HL-60/S4 (cell line): ENCODE measurements around the gene GPR143.

Experiments
- in situ Hi-C: fragments of 300-500 bp; cut with MboI; formaldehyde crosslinking; loops from 2 replicates; pipeline ENCODE4 v1.14.3; 2022; ENCODE audit warnings: low sequenced_read_pairs

The GPR143 gene

GRCh38 chrX:9677098-9677739 lies 88.4 kb downstream of the GPR143 start:
- in situ Hi-C loops = no loop called here

- in situ Hi-C loops = no loop called here
Measured at GRCh38 chrX:9676738-9677097, 88.9 kb downstream of the GPR143 start.

GRCh38 chrX:9676306-9676705 lies 89.3 kb downstream of the GPR143 start:
- in situ Hi-C loops = no loop called here
